Sigmoid colon (tissue), 7 donors: ENCODE results near the gene RBBP5. TPM values are rescaled to one million over a fixed set of nuclear protein-coding genes. Genes with fewer than 3 reads are reported as not detected.

ENCODE experiments used
- DNase-seq: peaks from one replicate; pipeline ENCODE4 v3.0.0-alpha.2; 2019
- H3K27ac ChIP-seq, 4 donors: fragments of 200-600 bp; sonication (generic); one replicate each; pipeline ENCODE4 v1.5.1; 2016 to 2019; ENCODE audit warnings: mild to moderate bottlenecking in 1 of 4
- H3K27me3 ChIP-seq, 3 donors: fragments of 200-600 bp; sonication (generic); one replicate each; pipeline ENCODE4 v1.5.1; 2019; ENCODE audit warnings: mild to moderate bottlenecking in 1 of 3
- H3K36me3 ChIP-seq, 4 donors: fragments of 200-600 bp; sonication (generic); one replicate each; pipeline ENCODE4 v1.5.1; 2016 to 2019
- H3K4me1 ChIP-seq, 4 donors: fragments of 200-600 bp; sonication (generic); one replicate each; pipeline ENCODE4 v1.5.1; 2017 to 2019
- H3K4me3 ChIP-seq, 4 donors: fragments of 200-600 bp; sonication (generic); one replicate each; pipeline ENCODE4 v1.5.1; 2017 to 2019; ENCODE audit warnings: mild to moderate bottlenecking in 2 of 4, moderate library complexity in 1 of 4
- H3K9me3 ChIP-seq, 4 donors: fragments of 200-600 bp in 3 of 4; sonication (generic) in 3 of 4; one replicate each; pipeline versions ENCODE4 v1.5.1 to v1.6.1; 2013 to 2019
- EP300 ChIP-seq, 4 donors: sonication (generic); formaldehyde crosslinking; IDR thresholded peaks; one replicate each; pipeline ENCODE4 v1.6.1; 2017; ENCODE audit warnings: antibody characterized with exemption in 4 of 4
- POLR2A ChIP-seq, 2 donors: fragments of 450-650 bp; IDR thresholded peaks; one replicate each; pipeline ENCODE4 v1.6.1; 2016; ENCODE audit warnings: antibody characterized with exemption in 2 of 2, mild to moderate bottlenecking in 2 of 2, moderate library complexity in 2 of 2
- POLR2AphosphoS5 ChIP-seq, 4 donors: sonication (generic); formaldehyde crosslinking; IDR thresholded peaks; one replicate each; pipeline ENCODE4 v1.6.1; 2017; ENCODE audit warnings: antibody characterized with exemption in 4 of 4
- WGBS, 2 donors: extraction: QIAGEN DNeasy Blood & Tissue Kit; methylation state at CpG; one replicate each; pipeline ENCODE4 v1.1.7; 2013; 5-methylcytosine and 5-hydroxymethylcytosine counted together
- intact Hi-C: fragments of 100-400 bp; cut with DNase I; formaldehyde crosslinking; loops from one replicate; pipeline ENCODE4 v1.15.1; 2023
- polyA plus RNA-seq, 3 donors: library from polyadenylated mRNA; stranded (reverse); fragments of 200-250 nt; gene quantifications; one replicate each; pipeline ENCODE4 v1.2.3, GENCODE V29; 2013
- total RNA-seq, 4 donors: library from RNA; depleted of rRNA; stranded (reverse); fragments of >200 nt; gene quantifications; one replicate each; pipeline ENCODE4 v1.1.0, GENCODE V29; 2016
- TF ChIP-seq, protein P1 (sequence below), 4 experiments: fragments of 450-650 bp in 3 of 4; fragments of 200-600 bp in 1 of 4; IDR thresholded peaks; one replicate each; pipeline ENCODE4 v1.5.1; 2016 to 2019; ENCODE audit warnings: antibody characterized with exemption in 4 of 4, mild to moderate bottlenecking in 3 of 4, moderate library complexity in 2 of 4
- donor health status: healthy with polysubstance abuse.
- donor health status: Bipolar disorder and iron deficiency.
- donor health status: healthy.

RBBP5 gene
- total and polyA plus RNA-seq, 7 donors, result 6.6 to 36.5 (median 12.2) TPM

DNA sequence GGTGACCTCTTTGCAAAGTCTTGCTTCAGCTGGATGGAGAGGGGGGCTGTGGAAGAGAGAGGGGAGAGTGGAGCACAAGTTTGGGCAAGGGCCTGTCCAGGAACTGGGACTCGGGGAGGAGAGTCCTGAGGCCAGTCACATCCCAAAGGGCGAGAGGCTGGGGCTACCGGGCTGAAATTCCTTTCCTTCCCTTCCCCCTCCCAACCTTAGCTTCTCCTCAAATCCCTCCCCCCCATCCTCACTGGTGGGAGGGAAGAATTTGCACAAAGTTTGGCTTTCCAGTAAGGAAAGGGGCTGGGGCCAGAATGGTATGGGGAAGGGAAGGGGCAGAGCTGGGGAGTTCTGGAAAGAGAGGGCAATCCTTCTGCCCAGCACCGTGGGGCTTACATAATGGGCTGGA, 77.9 kb downstream of the RBBP5 start:
- peaks cover 0 to 11% (median 9%) of the 10 kb centered on the region in 4 donors for H3K4me1 ChIP-seq
- H3K27me3 ChIP-seq, result peaks cover 14 to 75% (median 32%) of the 10 kb centered on the region in 3 donors
- peak overlapping the region in 1 of 4 donors; percentile 29 for H3K4me3 ChIP-seq
- H3K9me3 ChIP-seq, result no peaks in the 10 kb centered on the region
- 34 to 41% methylated on average over 4 of the region's 4 CpGs for WGBS, 2 donors
- H3K27ac ChIP-seq, result no peak overlapping the region
- no peak for TF ChIP-seq POLR2A (IDR thresholded peaks at IDR 0.05)
- TF ChIP-seq, protein P1, sequence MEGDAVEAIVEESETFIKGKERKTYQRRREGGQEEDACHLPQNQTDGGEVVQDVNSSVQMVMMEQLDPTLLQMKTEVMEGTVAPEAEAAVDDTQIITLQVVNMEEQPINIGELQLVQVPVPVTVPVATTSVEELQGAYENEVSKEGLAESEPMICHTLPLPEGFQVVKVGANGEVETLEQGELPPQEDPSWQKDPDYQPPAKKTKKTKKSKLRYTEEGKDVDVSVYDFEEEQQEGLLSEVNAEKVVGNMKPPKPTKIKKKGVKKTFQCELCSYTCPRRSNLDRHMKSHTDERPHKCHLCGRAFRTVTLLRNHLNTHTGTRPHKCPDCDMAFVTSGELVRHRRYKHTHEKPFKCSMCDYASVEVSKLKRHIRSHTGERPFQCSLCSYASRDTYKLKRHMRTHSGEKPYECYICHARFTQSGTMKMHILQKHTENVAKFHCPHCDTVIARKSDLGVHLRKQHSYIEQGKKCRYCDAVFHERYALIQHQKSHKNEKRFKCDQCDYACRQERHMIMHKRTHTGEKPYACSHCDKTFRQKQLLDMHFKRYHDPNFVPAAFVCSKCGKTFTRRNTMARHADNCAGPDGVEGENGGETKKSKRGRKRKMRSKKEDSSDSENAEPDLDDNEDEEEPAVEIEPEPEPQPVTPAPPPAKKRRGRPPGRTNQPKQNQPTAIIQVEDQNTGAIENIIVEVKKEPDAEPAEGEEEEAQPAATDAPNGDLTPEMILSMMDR (IDR thresholded peaks at IDR 0.05), result no peak
- TF ChIP-seq POLR2AphosphoS5 (IDR thresholded peaks at IDR 0.05), result no peak
- no peak for TF ChIP-seq EP300 (IDR thresholded peaks at IDR 0.05)
- DNase-seq, result no peak
- intact Hi-C loops, result no loop called here
- no peaks in the 10 kb centered on the region for H3K36me3 ChIP-seq

DNA sequence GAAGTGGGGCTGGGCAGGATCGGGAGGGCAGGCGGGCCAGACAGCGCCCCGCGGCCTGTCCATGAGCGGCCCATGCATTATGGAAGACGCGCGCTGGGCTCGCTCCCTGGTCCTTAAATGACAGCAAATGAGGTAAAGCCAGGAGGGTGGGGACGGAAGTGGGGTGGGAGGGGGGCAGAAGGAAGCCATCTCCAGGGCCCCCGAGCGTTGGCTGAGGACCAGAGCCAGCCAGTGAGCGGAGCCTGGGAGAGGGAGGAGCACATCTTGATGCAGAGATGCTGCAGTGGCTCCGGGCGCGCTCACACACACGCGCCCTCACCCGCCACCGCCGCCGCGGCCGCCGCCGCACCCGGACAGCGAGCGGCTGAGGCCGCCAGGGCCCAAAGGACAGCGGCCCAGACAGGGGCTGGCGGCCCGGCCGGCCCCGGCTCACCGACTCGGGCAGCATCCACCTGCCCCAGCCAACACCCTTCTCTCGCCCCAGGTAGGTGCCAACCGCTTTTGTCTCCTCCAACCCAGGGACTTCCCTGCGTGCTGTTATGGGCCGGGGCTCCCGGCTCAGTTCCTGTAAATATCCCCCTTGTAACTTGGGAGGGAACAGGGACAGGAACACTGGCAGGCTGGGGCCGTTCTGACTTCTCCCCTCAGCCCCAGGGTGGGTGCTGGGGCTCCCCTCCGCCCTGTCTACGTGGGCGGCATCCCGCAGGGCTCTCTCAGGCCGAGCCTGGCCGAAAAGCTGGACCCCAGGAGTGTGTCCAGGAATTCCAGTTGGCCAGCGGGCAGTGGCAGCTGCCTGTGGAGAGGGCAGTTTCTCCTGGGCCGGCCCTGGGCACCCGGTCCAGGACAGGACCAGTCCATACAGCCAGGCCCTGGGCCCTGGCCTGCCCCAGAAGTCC, 78.6 kb downstream of the RBBP5 start, which contains the start of gene CNTN2:
TSS of gene CNTN2 (plus strand) at position 302 of the 896 bp plus-strand sequence. CDS start 9,974 bp downstream, outside the sequence.
- Histone ChIP-seq H3K27me3 (peaks cover 14 to 71% (median 32%) of the 10 kb centered on the region in 3 donors), H3K9me3 (no peaks in the 10 kb centered on the region), H3K27ac (no peak within 1 kb of the TSS), H3K4me3 (peak within 1 kb of the TSS in 3 of 4 donors; percentile 15 to 29 (median 18)), H3K36me3 (no peaks in the 10 kb centered on the region), H3K4me1 (peaks cover 0 to 11% (median 9%) of the 10 kb centered on the region in 4 donors)
- intact Hi-C loops, result no loop called here
- DNase-seq, result no peak
- WGBS, 2 donors, result 11 to 15% methylated on average over 53 of the region's 53 CpGs
- no peak for TF ChIP-seq POLR2A (IDR thresholded peaks at IDR 0.05)

- no peak overlapping the region for H3K27ac ChIP-seq
- intact Hi-C loops, result no loop called here
- peaks cover 14 to 62% (median 32%) of the 10 kb centered on the region in 3 donors for H3K27me3 ChIP-seq
- no peak for TF ChIP-seq POLR2AphosphoS5 (IDR thresholded peaks at IDR 0.05)
- TF ChIP-seq, protein P1 (IDR thresholded peaks at IDR 0.05), result no peak
- no peak for TF ChIP-seq POLR2A (IDR thresholded peaks at IDR 0.05)
- TF ChIP-seq EP300 (IDR thresholded peaks at IDR 0.05), result no peak
- DNase-seq, result no peak
- 54 to 66% methylated on average over 16 of the region's 16 CpGs for WGBS, 2 donors
- H3K36me3 ChIP-seq, result no peaks in the 10 kb centered on the region
- peaks cover 0 to 11% (median 9%) of the 10 kb centered on the region in 4 donors for H3K4me1 ChIP-seq
- H3K9me3 ChIP-seq, result no peaks in the 10 kb centered on the region
- peak overlapping the region in 2 of 4 donors; percentile 15 to 29 for H3K4me3 ChIP-seq
Observed at GRCh38 chr1:205041998-205042910, 79.5 kb downstream of the RBBP5 start.

GRCh38 chr1:205041001-205041715, 80.6 kb downstream of the RBBP5 start:
- peaks cover 0 to 11% (median 9%) of the 10 kb centered on the region in 4 donors for H3K4me1 ChIP-seq
- intact Hi-C loops, result no loop called here
- no peaks in the 10 kb centered on the region for H3K36me3 ChIP-seq
- WGBS, 2 donors, result 28 to 30% methylated on average over 4 of the region's 4 CpGs
- DNase-seq, result no peak
- TF ChIP-seq POLR2A (IDR thresholded peaks at IDR 0.05), result no peak
- TF ChIP-seq POLR2AphosphoS5 (IDR thresholded peaks at IDR 0.05), result no peak
- no peak for TF ChIP-seq EP300 (IDR thresholded peaks at IDR 0.05)
- TF ChIP-seq, protein P1 (IDR thresholded peaks at IDR 0.05), result no peak
- H3K4me3 ChIP-seq, result no peak overlapping the region
- H3K27ac ChIP-seq, result no peak overlapping the region
- no peaks in the 10 kb centered on the region for H3K9me3 ChIP-seq
- peaks cover 14 to 52% (median 32%) of the 10 kb centered on the region in 3 donors for H3K27me3 ChIP-seq
